Measurements from ENCODE around the gene RBM25.

- TF ChIP-seq CTCF (IDR thresholded peaks at IDR 0.05): no peak
- no peak for TF ChIP-seq EP300 (IDR thresholded peaks at IDR 0.05)
- TF ChIP-seq POLR2A (IDR thresholded peaks at IDR 0.05): no peak
Observed at GRCh38 chr14:73022051-73022450, 36.3 kb upstream of the RBM25 start.

All from upper lobe of left lung (tissue), 4 donors.